GM12801 (cell line): ENCODE data around the gene VSIR.

Experiments used
- TF ChIP-seq, protein P1 (sequence below): IDR thresholded peaks from one replicate; pipeline ENCODE4 v1.5.1; 2011; ENCODE audit warnings: control low read depth; ENCODE audit not compliant: insufficient read length; ENCODE audit errors: extremely low read depth

VSIR gene

DNA sequence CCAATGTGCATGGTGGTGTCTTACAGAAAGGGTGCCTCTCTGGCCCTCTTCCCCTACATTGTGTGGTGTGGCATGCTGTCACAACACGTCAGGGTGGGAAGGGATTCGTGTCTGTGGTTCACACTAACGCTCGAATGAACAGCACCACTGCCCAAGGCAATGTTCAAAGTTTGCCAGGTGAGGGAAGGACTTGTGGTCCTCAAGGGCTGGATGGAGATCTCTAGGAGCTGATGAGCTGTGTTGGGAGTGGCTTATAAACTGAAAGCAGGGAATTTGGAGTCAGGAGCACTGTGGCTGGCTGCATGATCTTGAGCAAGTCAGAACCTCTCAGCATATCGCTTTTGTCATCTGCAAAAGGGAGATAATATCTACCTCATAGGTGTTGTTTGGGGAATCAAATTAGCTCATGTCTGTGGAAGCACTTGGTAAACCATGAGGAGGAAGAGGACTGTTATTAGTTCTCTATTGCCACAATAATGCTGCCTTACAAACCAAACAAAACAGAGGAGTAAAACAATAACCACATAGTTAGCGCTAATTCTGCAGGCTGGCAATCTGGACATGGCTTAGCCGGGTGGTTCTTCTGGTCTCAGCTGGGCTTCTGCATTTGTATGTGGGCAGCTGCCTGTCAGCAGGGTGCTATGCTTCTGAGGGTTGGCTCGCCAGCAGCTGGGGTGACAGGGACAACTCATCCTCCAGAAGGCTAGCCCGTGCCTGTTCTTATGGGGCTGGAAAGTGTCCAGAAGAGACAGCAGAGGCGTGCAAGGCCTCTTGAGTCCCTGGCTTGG is 30.8 kb downstream of the VSIR start:
- TF ChIP-seq, protein P1, sequence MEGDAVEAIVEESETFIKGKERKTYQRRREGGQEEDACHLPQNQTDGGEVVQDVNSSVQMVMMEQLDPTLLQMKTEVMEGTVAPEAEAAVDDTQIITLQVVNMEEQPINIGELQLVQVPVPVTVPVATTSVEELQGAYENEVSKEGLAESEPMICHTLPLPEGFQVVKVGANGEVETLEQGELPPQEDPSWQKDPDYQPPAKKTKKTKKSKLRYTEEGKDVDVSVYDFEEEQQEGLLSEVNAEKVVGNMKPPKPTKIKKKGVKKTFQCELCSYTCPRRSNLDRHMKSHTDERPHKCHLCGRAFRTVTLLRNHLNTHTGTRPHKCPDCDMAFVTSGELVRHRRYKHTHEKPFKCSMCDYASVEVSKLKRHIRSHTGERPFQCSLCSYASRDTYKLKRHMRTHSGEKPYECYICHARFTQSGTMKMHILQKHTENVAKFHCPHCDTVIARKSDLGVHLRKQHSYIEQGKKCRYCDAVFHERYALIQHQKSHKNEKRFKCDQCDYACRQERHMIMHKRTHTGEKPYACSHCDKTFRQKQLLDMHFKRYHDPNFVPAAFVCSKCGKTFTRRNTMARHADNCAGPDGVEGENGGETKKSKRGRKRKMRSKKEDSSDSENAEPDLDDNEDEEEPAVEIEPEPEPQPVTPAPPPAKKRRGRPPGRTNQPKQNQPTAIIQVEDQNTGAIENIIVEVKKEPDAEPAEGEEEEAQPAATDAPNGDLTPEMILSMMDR: no peak

- TF ChIP-seq, protein P1: no peak
These were observed 31.6 kb downstream of the VSIR start for GRCh38 chr10:71741671-71742070.

DNA sequence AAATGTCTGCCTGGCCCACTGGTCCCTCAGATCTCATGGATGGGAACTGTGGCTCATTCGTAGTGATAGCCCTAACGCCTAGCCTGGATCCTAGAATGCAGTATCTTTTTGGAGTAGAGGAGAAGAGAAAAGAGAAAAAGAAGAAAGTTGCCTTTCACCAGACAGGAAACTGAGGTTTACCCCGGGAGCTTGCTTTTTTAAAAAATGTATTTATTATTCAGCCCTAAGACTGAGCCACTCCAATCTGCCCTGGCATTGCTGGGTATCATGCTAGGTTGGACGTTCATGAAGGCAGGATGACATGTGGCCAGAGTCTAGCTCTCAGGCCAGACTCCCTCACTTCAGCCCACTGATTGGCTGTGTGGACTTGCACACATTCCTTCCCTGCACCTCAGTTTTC is 32.3 kb downstream of the VSIR start:
- TF ChIP-seq, protein P1: no peak

- TF ChIP-seq, protein P1: no peak
These were observed 33.2 kb downstream of the VSIR start for GRCh38 chr10:71740069-71740653.

DNA sequence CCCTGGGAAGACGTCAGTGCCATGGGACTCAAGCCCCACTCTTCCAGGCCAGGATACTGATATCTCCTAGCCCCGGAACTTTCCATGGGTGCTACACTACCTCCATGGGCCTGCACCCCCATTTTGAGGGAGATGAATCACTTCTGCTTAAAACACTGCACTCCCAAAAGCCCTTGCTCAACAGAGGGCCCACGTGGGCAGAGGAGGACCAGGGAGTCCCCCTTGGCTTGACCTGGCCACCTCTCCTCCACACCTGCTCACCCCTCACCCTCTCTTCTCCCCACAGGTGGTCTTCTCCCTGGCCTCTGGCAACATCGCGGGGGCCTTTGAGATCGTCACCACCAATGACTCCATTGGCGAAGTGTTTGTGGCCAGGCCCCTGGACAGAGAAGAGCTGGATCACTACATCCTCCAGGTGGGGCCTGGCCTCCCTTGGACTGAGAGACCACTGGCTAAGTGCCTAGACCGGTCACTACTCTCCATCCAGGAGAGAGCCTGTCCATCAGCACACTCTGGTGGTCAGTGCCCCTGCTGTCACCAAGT is 33.9 kb downstream of the VSIR start:
- TF ChIP-seq, protein P1: no peak

DNA sequence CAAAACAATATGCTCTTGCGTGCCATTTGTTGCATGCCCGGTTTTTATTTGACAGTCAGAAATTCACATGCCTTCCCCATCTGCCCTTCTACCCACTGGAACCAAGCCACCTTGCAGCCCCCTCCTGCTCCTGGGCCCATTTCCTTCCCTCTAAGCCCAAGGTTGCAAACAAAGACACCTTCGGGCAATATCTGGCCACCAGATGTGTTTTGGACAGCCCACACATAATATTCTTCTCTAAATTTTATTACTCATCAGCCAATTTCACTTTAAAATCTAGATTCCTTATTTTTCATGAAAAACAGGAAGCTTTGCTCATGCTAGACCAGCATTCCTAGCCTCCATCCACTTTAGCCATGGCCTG is 35.5 kb downstream of the VSIR start:
- TF ChIP-seq, protein P1: no peak

- TF ChIP-seq, protein P1: no peak
These were observed 36.1 kb downstream of the VSIR start for GRCh38 chr10:71737001-71737833.
